Embryonic facial prominence (tissue), 1 donor: ENCODE data around the gene SESN3.
"Not testable (repeated sequence)": the region's sequence is repeated elsewhere in the genome, so short reads cannot be mapped to it uniquely, and the experiment has no call there.

Experiments used
- DNase-seq: peaks from one replicate; pipeline ENCODE4 v3.0.0-alpha.2; 2016; ENCODE audit errors: extremely low spot score

SESN3 gene

DNA sequence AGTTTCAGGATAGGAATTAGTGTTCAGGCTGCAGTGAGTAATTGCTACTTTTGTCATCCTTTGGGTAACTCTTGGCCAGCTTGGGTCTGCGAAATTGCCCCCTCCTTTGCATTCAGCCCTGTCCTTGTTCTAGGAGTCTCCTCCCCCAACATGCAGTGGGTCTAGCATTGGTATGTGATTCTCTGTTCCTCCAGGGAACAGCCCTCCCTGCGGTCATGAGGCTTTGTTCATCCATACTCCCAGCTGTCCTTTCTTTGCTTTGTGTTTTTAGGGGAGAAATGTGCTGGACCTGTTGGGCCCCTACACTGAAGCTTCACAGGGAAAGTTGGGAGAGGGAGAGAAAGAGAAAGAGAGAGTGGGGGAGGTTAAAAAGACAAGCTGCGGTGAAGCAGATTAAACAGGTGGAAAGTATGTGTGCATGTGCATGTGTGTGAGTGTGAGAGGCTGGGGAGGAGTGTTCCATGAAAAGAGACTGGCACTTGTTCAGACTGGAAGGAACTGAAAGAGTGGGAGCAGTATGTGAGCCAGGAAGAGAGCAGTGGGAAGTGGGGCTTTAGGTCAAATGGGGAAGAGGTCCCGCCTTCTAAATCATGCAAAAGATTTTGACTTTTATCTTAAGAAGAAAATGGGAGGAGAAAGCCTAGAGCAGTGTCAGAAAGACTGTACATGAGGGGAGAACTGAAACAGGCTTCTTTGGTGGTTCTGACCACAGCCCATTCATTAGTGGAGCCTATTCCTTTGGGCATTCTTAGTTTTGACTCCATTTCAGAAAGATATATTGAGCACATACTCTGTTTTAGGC, 17.9 kb upstream of the SESN3 start:
- DNase-seq = no peak

DNA sequence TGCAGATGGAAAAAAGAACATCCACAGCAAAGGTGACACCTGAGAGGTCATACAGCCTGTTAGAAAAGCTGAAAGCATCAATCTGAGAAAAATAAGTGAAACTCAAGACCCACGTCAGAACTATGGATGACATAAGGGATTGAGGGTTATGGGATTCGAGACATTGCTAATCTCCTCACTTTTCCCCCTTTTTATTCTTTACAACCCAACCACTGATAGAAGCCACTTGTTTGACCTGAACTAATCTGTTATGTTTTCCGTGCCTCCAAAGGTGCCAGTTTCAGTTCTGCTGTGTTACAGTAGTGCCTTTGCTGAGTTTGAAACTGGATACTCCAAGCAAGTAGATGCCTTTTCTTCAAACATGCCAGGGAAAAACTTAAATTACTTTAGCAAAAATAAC, 16.9 kb upstream of the SESN3 start:
- DNase-seq = no peak

DNA sequence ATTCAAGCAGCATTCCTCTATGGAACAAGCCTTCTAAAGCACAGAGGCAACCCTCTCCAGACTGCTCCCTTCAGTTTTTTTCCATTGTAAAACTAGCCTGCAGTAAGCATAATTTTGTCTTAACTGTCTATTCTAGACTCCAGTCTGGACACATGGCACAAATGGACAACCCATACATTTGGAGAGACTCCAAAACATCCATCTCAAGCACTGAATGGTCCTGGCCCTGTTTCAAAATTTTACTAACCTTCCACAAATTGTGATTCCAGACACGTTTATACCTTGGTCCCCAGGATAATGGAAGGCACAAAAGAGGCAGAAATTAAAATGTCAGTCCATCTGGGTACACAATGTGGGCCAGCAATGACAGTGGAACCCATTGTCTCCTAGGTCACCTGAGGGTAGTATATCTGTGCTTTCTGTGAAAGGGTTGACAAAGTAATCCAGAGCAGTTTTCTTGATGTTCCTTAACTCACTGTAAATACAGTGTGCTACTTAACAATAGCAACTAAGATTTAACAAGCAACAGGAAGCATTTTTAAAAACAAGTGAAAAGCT, 16.2 kb upstream of the SESN3 start:
- DNase-seq = no peak

DNA sequence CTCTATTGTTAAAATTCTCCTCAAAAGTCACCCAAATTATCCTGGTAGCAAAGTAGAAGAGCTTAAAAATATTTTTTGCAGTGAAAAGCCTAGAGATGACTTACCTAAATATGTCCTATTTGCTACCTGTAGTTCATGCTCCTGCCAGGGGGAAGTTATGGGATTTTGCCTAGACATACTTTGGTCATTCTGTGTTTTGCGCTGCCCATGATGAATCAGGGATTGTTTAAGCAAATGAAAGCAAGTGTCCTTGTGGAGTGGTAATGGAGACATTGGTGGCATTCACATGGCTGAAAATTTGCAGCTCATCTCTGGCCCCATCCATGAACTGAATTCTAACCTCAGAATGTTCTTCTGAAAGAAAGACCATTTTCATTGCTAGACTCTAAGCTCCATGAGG, 14.6 kb upstream of the SESN3 start:
- no peak for DNase-seq

DNA sequence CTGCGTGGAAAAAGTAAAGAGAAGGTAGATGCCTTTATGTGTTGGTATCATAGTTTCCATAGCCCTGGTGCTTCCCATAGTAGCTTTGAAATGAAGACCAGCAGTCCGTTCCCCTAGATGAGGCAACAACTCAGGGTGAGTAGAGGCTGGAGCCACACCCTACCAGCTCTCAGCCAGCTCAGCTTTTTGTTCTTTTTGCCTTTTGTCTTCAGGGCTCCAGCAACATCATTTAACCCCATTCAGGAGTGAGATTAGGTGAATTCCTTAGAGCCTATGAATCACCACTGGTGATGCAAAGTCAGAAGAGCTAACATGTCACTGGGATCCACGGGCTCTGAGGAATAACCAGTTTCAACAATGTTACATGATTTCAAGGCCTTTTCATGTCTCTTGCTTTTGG, 14.0 kb upstream of the SESN3 start:
- no peak for DNase-seq

DNA sequence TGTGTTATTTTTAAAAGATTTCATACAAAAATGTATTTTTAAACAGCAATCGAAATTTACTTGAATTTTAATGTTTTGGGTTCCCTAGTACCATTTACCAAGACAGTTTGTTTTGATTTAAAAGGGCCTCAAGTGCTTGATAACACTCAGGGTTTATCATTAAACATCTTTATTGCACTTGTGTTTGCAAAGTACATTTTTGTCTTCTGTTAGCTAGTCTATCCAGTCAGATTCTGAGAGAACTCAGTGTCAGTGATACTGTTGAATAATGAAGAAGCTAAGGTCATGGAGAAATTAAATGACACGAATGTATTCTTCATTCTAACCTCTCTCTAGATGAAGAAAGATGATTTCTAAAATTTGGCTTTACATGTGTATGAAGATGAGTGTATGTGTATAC, 12.7 kb upstream of the SESN3 start:
- no peak for DNase-seq

DNA sequence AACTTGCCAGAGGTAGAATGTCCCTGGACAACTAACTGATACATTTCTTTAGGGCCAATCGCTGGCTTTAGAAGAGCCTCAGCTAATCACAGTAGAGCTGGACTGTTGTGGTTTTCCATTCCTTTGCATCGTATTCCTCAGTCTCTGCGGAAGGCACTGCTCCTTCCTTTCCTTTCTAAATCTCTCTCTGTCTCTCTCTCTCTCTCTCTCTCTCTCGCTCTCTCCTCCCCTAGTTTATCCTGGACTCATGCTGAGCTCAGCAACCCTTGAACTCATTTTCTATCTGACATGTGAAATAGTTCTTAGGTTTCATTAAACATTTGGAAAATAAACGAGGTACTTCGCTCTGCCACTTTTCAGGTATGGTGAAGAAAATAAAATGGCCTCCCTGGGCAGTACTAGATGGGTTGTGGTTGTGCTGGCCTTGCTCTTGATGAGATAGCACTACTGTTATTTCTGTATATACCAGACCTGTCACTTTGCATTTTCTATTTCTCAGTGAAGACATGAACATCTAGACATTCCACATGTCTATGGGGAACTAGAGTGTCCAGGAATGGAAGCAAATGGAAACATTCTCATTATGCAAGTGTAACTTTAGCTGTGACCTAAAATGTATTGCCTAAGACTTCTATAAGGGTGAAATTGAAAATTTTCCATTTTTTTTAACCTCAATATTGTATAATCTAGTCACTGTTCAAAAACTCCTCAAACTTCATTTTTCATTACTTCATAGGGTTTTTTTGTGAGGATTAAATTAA, 12.0 kb upstream of the SESN3 start:
- no peak for DNase-seq

DNA sequence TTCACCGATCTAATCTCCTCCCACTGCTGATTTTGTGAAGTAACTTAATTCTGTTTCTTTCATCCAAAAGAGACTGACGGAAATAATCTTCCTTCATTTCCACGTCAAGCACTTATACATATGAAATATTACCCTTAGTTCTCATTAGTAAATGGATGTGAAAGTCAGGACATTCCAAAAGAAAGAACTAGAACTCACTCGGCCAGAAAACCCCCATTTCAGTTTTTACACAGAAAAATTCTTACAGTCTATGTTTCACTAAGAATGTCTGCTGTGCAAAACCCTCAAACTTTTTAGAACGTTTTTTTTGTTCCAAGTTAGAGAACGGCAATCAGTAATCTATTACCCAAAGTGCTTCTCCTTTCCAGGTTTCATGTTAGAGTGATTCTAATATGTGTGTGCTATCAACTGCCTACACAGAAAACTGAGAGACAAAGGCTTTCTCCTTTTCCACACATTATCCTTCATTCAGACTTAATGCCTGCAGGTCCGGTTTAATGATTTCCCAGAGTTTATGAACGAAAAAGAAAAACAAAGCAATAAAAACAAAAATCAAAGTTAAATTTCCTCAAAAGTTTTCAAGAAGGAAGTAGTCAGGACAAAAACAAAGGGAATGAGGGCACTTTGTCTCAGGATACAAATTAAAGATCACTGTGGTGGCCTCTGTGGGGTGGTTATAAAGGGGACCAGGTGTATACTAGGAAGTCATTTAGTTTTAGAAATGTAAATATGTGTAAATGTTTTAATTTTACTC, 11.3 kb upstream of the SESN3 start:
- DNase-seq = no peak

DNA sequence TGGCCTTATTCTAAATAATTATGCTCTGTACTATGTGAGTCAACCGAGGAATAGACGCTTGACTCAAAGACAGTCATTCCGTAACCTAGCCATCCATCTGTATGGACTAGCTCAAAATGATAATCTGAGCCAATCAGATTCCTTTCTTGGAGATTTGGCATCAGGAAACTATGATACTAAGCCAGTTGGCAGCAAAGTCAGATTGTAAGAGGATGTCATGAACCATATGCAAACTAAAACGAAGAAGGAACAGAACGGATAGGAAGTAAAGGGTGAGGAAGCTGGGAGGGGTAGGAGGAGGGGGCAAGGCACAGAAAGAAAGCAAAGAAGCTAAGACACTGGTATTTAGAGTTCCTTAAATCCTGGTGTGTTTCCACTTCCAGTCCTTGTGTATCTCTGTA, 10.7 kb upstream of the SESN3 start:
- no peak for DNase-seq

DNA sequence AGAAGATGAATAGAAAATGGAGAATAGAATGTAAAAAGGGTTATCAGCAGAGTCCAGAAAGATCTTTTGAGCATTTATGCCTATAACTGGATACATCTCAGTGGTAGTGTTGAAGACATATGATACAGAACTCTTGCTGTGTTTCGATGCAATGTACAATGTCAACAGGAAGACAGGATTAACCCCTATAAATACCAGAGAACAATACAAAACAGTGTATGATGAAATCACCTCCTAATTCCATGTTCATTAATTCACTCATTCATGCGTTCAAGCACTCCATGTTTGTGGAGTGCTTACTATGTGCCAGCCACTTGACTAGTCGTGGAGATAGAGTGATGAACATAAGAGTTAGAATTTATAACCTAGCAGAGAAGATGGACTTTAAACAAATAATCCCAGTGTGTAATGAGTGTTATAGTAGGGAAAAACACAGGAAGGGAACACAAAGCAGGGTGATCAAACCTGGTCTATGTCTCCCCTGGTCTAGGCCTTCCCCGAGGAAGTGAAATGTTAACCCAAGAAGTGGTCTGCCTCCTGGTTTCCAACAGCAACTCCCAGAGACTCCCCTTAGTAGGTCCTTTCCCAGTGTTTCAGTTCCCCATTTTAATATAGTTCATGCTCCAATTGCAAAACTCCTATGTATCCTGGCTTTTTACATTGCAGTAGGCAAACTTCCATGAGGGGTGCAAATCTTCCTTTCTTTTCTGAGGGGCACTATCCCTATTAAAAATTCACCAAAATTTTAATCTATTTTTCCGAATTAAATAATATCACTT, 9.1 kb upstream of the SESN3 start:
- DNase-seq = no peak

DNA sequence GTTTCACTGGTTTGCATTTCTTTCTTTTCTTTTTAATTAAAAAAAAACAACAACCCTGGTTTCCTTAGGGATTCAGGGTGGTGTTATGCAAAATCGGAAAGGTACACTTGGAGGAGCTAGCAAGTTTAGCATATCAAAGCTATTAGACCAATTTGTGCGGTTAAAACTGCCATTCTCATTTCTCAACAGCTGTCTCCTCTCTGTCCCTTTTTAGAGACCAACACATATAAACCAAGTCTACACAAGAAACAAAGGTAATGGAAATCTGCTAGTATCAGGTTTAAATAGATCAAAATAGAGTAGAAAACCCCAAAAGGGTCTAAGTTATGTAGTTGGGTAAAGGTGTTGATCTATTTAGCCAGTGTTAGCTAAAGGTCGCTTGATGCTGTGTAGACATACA, 1.7 kb upstream of the SESN3 start:
- DNase-seq = no peak

DNA sequence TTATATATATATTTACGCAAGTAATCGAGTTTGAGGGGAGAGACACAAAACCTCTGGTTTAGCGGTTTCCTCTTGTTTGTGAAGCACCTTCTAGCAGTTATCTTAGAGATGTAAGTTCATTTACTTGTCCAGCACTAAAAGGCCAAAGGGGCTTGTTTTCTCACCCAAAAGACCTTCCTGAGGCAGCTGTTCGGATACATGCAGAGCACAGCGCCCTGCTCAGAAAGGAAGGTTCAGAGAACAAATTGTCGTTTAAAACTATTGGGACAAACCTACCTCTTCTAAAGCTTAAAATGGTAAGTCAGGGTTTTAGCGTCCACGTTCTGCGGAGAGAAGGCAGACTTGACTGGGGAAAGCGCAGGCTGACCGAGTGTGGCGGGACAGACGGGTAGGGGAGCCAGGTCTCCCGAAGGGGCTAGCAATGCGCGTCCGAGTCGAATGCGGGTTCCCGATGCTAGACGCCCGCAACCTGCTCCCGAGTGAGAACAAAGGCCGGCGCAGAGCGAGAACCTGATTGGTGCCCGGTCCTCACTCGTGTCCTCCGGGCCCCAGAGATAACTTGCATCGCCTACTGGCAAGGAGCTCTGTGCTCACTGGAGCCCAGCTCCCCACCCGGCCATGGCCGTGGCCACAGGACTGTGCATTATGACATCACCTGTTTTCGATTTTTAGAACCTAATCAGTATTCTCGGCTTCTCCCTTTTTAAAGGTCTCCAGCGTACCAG, 1.0 kb upstream of the SESN3 start:
- DNase-seq = peak; percentile 50

DNA sequence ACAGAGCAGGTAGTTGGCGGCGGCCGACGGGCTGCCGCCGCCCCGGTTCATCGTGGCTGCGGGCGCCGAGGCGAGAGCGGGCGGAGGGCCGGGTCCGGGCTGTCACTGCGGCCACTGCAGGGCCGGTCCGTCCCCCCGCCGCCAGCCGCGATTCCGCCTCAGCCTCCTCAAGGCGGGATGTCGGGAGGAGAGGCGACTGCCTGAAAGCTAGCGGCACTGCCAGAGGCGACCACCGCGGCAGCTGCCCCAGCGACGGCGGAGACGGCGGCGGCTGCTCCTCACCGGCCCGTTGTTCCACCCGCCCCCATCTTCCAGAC, 234 bp downstream of the SESN3 start:
- DNase-seq = no peak

DNA sequence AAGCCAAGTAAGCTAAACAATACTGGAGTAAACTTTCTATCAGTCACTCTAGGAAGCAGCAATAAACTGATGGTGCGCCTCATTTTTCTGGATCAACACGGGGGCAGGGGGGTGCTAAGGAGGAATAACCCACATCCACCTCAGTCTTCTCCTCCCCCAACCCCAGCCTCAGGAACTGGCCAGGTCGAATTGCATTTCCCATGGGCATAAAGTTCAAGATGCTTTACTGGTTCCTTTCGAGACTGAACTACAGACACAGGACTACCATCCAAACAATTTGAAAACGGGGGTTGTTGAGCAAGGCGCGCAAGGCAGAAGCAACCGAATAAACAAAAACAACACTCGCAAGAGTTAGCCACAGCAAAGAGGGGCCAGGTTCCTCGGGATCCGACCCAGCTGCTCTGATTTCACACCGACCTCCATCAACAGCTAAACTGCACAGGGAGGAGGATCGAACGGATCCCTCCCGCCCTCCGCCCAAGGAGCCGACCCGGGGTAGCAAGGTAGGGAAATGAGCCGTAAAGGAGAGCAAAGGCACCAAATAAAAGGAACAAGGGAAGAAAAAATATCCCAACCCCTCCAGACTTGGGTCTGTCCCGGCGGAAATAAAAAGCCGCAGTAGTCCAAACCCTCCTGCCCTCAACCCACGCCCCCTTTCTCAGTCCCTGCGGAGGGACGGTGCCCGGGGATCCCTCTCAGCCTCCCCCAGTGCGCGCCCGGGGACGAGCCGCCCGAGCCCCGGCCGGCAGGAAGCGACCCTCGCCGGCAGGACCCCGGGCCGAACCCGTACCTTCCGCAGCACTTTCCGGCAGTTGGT, 801 bp downstream of the SESN3 start:
- DNase-seq = peak; percentile 7

DNA sequence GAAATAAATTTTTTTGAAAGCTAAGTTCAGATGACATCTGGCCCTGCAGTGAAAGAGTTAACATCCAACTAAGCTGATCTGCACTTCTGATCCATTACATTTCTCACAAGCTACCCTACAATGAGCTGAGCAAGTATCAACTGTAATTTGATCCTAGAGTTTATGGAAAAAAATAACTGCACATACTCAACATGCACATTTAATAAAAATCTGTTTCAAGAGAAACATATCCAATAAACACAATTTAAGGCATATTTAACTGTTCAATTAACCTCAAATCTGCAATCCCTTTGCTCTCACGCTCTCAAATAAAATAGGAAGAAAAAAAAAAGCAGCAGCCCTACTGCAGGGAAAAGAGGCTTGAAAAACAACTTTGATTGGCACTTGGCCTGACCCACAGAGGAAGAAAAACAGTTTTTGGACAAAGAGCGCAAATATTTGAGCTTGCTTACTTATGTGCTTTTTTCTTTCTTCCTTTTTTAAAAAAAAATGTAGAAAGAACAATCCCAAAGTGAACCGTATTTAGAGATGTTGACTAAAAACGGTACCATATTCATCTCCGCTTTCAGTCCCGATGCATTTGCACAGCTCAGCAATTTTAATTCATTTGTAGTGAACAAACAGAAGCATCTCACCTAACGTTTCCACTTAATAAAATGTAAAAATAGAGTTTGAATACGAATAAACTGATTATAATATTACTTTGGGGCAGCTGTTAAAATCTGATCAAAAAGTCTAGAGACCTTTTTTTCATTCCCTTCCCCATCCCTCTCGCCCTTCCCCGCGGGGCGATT, 1.6 kb downstream of the SESN3 start:
- DNase-seq = peak; percentile 52

DNA sequence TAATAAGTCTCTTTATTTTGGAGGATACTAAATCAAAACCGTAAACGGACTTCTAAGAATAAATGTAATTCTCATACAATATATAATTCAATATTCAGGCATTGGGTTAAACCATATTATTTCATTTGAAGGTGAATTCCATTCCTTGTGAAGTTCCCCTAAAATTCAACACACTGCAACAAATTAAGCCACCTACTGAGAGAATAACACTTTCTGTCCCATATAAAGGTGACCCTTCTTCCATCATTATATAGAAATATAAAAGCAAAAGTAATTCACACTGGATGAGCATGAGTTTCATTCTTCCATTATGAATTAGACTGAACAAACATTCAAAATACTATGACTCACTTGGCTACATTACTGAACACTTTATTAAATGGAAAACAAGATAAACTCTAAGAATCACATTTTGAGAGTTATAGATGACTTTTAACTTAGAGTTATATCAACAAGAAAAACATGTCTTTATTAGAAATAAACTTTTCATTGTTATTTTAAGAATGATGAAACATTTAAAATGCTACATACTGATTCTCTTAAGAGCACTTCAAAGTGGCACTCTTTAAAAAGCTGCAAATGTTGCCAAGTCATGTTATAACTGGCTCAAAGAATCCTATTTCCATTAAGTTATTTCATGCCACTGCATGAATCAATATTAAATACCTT, 2.8 kb downstream of the SESN3 start:
- no peak for DNase-seq

DNA sequence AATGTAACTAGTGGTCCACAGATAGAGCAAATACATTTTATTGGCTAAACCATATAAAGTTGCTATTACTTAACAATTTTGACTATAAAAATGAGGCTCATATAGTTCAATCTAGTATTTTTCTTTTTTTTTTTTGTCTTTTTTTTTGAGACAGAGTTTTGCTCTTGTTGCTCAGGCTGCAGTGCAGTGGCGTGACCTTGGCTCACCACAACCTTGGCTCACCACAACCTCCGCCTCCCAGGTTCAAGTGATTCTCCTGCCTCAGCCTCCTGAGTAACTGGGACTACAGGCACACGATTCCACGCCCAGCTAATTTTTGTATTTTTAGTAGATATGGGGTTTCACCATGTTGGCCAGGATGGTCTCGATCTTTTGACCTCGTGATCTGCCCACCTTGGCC, 3.9 kb downstream of the SESN3 start:
- not testable (repeated sequence) for DNase-seq

DNA sequence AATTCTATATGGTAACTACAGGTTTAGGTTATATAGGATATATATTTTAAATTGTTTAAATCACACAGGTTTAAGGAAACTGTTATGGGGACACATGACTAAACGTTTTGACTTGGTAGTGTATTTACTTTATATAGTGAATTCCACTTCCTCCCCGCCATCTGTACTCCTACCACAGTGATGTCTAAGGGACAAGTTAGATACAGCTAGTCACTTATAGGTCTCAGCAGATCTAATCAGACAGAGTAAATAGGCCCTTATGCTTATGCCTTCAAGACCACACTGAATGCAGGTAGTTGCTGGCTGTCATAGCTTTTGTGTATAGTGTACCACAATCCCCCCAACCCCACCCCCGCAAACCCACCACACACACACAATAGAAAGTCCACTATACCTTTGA, 8.2 kb downstream of the SESN3 start:
- no peak for DNase-seq

DNA sequence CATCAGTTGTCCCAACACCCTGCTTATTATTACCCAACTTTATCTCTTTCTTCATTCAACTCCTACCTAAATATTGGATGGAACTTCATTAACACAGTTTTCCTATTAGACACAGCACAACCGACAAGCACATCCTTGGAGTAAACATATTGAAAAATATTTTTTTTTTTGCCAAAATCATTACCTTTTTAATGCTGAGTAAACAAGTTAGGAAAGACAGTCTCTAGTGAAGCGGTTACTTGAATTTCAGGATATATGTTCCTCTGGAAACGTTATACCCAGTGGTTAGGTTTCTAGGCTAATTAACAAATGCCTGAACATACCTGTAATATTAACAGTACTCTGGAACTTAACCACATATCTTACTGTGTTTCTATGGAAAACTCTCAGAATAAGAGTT, 11.4 kb downstream of the SESN3 start:
- no peak for DNase-seq
